Ramos (cell line): ENCODE measurements around the gene FMNL2.

Experiments
- in situ Hi-C: fragments of 300-500 bp; cut with MboI; formaldehyde crosslinking; loops from one replicate; pipeline ENCODE4 v1.14.3; 2022; ENCODE audit warnings: low sequenced_read_pairs; ENCODE audit not compliant: unreplicated experiment

The FMNL2 gene

DNA sequence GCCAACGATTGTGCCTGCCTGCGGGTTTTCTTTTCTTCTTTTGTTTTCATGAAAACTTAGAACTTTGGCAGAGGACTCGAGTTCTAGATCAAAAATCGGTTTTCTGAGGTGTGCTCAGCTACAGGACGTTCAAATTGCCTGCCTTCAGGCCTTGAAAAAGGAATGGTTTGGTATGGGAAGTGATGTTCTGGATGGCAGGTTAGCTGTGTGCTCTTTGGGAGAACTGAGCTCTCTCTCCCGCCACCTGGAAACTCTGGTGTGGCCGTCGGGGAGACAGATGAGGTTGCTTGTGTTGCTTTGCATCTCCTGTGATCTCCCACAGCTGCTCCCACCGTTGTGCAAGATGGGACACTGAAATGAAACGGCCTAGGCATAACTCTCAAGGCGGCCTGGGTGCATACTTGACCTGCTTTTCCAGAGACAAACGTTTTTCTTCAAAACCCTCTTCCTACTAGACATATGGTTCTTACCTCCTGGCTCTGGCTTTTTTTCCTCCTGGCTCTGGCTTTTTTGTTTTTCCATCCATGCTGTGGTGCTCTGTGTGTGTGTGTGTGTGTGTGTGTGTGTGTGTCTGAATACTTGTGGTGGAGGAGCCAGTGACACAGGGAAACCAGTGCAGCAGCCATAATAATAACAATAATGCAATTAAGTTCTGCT, 2.0 kb downstream of the FMNL2 start:
- in situ Hi-C loops: no loop called here

DNA sequence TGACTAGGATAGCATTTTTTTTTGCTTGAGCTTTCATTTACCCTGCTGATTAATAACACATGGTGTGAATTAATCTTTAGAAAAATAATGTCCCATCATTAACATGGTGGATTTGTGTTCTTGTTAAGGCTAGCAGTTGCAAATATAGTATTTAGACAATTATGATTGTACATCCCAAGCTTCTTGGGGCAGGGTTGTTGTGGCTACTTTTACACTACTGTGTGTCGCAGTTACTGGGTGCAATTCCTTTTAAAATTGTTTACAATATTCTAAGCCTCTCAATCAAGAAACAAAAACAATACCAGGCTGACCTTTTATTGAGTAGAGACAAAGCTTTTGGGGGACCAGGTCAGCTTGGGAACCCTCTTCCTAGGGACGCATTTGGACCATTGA, 2.5 kb downstream of the FMNL2 start:
- in situ Hi-C loops: no loop called here

DNA sequence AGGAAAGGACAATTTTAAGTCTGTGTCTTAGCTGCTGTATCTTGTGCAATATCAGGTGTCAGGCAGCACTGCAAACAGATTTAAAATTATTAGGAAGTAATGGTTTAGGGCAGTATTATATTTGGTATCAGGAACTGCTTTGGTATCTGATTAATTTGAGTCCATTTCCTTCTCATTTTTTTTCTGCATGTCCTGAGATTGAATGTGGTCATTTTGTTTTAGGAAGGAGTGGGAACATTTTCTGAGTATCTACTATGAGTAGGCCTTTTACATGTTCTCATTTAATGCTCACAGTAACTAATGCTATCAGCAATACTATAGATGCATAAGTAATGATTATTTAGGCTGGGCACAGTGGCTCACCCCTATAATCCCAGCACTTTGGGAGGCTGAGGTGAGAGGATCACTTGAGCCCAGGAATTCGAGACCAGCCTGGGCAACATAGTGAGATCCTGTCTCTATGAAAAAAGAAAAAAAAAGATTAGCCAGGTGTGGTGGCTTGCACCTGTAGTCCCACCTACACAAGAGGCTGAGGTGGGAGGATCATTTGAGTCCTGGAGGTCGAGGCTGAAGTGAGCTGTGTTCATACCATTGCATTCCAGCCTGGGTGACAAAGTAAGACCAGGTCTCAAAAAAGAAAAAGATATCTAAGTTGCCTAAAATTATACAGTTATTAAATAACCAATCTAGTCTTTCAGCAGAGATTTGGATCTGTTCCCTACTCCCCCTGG, 4.7 kb downstream of the FMNL2 start:
- in situ Hi-C loops: no loop called here

DNA sequence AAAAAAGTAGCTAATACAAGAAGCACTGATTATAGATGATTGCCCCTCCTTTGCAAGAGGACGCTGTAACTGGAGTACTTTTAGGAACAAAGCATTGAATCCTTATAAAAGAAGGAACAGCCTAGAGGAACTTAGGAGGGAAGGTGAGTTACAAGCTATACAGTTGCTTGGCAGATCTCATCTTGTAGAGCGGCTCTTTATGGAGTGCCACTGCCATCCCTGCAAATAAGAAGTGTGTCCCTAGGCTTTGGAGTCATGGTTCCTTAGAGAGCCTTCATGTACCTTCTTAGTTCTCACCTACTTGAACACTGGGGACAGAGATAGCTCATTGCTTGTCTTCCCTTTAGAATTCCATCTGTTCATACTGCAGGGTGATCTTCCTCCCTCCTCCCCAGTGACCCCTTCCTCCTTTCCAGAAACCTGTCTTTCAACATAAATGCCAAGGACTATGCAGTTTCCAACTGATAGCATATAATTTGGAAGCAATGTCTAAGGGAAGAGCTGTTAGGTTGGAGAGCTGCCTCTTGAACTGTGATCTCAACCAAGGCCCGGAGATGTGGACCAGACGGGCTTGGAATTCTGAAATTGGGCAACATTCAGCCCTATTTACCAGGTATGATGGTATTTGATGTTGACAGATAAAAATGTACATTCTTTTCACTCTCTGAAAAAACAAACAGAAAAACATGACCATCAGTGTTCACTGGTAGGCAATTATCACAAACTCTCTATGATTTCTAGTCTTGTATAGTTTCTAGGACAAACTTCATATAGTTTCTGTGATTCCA, 7.5 kb downstream of the FMNL2 start:
- in situ Hi-C loops: no loop called here

DNA sequence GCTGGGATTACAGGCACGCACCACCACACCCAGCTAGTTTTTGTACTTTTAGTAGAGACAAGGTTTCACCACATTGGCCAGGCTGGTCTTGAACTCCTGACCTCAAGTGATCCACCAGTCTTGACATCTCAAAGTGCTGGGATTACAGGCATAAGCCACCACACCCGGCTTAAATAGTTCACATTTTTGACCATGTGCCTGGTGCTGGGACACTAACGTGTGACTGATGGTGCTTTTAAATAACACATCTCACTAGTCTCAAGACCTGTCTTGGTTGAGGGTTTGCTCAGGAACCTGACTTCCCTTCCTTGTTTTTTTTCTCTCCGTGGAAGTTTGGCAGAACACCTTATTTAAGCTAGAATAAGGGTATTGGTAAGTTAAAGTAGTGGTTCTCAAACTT, 8.5 kb downstream of the FMNL2 start:
- in situ Hi-C loops: no loop called here

DNA sequence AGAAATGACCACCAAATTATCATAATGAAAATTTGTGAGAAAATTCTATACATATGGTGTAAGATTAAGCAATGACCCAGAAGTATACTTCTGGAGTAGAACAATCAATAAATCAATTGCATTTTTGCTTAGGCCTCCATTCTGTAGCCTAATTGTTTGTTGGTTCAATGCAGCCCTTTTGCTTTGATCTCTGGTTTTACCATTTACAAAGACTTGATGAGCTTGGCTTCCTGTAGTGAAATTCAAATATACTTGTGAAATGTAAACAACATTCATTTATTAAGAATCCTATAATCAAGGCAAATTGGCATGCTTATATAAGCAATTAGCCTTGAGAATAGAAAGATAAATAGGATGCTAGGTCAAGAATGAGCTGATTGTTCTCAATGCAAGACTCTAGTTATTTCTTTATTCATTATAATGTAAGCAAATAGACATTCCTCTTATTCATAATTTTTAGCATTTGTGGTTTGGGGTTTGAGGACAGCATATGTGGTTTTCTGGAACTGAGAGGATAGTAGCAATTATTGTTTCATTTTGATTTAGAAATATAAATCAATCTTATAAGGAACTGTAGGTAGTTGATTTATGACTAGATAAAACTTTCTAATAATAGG, 9.7 kb downstream of the FMNL2 start:
- in situ Hi-C loops: no loop called here

DNA sequence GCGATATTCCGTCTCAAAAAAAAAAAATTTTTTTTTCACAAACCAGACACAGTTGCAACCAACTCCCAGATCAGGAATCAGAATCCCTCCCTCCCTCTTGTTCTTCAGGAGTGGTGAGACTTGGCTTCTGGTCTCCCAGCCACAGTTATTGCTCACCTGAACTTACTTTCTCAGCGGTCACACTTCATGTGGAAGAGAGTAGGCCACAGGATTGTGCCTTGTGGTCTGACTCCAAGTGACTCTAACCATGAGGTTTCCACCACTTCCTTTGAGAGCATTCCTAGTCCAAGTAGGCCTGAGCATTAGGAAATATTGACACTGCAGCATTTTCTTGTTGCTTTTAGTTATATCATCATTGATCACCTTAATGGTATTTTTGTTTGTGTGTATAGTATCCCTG, 12.1 kb downstream of the FMNL2 start:
- in situ Hi-C loops: no loop called here

DNA sequence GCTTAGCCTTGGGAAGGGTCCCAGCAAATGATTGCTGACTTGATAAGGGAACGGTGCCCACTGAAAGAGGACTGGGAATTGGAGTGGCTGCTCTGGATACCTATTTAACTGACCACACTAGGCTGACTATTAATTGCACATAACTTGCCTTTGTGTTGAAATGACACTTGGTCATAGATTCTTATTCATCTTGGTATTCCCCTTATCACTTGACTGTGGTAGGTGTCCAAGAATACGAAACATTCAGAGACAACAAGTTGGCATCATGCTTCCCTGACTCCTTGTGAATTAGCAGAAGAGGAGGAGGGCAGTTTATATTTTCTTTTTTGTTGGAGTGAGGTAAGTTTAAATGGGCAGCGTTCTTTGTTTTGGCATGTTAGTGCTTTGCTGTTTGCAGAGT, 13.4 kb downstream of the FMNL2 start:
- in situ Hi-C loops: no loop called here

DNA sequence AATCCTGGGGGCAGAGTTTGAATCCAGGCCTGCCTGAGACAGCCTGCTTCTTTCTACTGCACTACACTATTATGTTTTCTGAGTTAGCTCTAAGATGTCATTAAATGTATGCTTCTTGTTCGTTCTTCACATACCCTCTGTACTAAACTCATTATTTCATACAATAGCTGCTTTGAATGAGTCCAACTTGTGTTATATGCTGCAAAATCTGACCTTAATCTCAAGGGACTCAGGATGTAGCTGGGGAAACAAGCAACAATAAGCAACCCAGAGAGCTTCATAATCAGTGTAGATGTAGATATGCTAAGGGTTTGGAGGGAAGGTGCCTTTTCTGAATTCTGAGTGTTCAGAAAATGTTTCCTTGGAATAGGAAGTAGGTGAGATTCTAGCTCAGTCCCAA, 14.4 kb downstream of the FMNL2 start:
- in situ Hi-C loops: no loop called here

DNA sequence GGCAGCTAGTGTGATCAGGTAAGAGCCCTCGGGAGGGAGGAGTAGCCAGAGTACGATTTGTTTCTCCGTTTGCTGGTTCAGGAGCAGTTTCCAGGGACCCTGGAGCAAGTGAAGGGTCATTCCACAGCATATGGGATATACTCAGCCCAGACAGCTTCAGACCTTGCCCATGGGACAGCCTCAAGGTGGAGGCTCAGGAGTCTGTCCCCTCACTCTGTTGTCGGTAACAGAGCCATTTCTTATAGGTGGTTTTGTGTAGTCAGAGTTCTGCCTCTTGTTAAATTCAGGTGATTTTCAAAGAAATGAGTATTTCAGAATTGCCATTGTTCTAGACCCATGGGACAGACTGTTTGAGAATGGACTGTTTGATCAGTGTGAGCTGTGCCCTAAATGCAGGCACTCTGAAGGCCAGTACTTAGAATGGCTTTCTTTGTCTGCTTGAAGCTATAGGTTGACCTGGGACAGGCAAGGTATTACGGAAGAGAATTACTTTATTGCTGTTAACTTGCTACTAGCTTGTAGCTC, 15.2 kb downstream of the FMNL2 start:
- in situ Hi-C loops: no loop called here

DNA sequence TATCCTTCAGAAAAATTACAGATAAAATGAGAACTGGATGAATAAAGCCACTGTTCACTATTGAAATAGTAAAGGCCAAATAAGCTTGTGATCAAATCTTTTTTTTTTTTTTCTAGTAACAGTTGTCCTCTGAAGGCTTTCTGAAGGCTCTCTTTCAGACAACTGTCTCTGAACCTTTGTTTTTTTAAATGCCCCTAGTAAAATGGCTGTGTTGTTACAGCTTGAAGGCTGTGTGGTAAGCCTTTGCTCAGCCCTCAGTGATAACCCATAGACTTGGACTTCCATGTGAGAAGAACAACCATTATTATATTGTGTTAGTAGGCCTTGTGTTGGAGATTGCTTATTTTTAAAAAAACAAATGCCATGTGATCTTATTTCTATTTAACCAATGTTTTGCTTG, 17.6 kb downstream of the FMNL2 start:
- in situ Hi-C loops: no loop called here

DNA sequence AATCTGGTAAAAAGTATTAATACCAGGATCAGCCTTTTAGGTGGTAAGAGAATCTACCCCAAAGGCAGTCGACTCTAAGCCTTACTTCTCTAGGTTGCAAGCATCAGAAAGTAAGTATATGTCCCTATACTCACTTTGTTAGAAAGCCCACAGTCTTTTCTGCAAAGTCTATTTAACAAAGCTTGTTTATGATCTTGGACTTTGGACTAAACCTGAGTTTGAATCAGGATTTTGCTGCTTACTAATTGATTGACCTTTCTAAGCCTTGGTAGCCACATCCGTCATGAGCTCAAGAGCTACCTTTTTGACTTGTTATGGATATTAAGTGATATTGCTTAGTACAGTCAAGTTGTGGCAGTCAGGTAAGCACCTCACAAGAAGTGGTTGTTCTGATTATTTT, 18.4 kb downstream of the FMNL2 start:
- in situ Hi-C loops: no loop called here

DNA sequence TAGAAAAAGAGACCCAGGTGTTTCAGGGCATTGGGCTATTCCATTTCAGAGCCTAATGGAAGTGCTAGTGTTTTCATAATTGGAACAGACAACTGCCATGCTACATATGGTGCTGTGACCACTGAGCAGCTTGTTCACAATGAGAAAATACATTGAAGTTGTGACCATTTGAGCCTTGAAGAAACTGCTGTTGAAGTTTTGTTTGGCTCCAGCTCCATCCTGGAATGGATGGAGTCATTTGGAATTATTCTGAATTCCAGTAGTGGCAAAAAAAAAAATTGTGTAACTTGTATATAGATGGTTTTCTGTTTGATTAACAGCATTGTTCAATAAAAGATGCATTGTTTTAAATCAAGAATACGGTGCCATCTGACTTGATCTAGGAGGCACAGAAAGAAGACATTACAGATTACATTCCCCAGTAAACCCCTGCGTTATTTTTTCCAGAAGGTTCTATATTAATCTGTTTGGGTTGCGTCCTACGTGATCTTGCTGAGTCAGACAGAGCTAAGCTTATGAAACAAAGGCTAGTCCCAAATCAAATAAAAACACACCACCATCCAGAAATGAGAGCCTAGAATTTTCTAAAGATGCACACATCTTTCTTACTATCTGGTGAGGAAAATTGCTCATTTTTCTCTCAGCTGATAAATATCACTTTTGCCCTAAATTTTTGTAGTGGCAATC, 19.2 kb downstream of the FMNL2 start:
- in situ Hi-C loops: no loop called here

DNA sequence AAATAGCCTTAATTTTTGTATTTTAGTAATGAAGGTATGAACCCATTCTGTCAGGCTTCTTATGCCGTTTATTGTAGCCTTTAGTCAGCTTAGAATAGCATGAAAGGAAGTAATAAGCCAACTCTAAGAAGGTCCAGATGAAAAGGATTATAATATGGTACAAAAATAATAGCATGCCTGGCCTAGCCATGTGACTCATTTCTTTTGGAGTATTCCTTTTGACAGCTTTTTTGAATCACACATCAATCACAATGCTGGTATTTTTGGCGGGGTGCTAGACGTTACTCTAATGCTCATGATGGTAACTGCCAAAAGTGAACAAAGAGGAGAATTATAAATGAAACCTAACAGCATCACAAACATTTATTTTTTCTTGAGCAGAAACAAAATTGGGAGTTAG, 19.9 kb downstream of the FMNL2 start:
- in situ Hi-C loops: no loop called here

DNA sequence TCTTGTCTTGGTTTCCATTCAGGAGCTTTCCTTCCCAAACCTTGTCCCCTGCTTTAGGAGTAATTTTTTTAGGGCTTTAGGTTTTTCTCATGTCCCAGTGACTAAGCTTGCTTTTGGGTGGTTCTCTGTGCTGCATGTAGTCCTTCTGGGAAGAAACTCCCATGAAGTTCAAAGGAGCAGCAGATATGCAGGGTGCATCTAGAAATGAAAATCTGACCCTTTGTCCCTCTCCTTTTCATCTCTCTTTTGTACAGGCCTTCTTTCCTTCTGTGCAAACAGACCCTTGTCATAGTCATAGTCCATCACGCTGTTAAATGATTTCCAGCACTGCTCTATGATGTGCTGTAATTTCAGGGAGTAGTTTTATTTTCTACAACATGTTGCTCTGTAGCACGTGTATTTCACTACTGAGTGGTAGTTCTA, 20.4 kb downstream of the FMNL2 start:
- in situ Hi-C loops: no loop called here

DNA sequence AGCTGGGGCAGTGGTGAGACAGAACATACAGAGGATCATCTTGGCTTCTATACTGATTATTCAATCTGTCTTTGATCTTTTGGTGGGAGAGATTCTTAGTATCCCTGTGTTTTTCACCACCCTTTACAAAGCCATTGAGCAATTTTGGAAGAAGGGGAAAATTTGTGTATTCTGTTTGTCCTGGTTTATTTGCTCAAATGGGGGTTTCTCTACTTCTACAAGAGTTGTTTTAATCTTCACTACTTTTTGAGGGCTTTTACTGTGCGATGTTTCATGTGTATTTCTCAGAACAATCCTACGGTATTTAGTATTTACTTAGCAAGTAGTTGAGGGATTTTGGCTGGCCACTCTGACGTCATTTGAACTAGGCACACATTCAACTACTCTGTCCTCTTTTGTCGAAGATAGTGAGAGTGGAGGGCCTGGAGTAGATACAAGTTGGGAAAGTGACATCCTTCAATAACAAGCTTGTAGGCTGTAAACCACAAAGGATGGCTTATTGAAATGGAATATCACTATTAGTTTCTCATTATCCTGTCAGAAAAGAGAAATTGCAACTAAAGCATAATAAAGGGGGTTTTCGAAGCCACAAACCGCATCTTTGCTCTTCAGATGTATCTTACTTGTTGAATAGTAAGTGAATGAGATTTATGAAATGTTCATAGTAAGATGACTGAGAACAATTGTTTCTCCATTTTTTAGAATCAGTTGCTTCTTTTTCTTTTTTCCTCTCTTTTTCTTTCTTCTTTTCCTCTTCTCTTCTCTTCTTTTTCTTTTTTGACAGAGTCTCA, 24.8 kb downstream of the FMNL2 start:
- in situ Hi-C loops: no loop called here

DNA sequence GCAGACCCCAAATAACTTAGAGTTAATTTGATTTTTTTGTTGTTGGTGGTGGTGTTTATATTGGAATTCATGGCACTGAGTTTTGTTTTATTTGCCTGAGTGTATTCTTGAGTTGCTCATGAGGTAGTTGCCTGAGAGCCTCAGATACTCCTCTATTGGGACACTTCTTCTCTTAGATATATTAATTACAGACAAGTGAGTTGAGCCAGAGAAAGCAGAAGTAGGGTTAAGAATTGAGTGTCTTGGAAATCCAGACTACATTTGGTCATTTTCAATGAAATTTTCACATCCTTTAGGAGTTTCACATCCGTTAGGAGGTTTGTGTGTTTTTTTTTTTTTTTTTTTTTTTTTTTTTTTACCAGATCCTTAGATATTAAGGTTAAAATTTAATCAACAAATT, 29.0 kb downstream of the FMNL2 start:
- in situ Hi-C loops: no loop called here

DNA sequence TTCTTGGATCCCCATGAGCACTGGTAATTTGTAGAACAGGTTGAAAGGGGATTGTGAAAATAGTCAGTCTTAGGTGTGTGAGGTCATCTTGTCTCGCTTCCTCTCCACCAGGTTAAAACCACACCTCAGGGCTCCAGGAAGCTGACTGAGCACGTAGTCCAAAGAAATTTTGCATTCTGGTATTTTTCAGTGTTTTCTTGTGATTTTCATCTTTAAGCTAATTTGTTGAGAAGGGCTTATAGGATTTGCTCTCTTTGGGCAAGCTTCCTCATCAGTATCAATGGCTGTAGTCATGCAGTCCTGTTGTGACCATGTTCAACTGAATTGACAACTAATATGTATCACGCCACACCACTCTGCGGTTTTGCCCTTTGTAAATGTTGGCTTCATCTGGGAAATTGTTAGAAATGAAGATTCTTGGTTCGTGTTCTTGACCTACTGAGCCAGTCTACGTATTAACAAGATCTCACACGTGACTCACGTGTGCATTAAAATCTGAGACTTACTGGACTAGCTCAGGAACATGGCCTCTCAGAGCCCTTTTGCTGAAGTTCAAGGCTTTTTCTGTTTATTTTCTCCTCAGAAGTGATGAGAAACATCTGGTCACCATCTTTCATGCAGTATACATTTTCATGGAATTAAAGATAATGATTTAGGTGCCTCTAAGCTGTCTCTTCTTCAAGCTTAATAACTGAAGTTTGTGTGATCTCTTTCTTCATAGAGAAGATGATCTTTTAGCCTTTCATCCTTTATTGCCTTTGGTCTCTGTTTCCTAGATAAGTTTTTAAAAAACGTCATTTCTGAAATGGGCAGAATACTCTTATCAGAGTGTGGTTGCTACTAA, 32.8 kb downstream of the FMNL2 start:
- in situ Hi-C loops: no loop called here
